GM18502 (cell line): ENCODE data around the gene CST6.
"Not testable (repeated sequence)": the region's sequence is repeated elsewhere in the genome, so short reads cannot be mapped to it uniquely, and the experiment has no call there.

Experiments used
- ATAC-seq: cut with Tn5 transposase; IDR thresholded peaks from one replicate; pipeline ENCODE4 v1.9.1; 2021; ENCODE audit warnings: mild to moderate bottlenecking; ENCODE audit not compliant: unreplicated experiment, poor library complexity

The CST6 gene

DNA sequence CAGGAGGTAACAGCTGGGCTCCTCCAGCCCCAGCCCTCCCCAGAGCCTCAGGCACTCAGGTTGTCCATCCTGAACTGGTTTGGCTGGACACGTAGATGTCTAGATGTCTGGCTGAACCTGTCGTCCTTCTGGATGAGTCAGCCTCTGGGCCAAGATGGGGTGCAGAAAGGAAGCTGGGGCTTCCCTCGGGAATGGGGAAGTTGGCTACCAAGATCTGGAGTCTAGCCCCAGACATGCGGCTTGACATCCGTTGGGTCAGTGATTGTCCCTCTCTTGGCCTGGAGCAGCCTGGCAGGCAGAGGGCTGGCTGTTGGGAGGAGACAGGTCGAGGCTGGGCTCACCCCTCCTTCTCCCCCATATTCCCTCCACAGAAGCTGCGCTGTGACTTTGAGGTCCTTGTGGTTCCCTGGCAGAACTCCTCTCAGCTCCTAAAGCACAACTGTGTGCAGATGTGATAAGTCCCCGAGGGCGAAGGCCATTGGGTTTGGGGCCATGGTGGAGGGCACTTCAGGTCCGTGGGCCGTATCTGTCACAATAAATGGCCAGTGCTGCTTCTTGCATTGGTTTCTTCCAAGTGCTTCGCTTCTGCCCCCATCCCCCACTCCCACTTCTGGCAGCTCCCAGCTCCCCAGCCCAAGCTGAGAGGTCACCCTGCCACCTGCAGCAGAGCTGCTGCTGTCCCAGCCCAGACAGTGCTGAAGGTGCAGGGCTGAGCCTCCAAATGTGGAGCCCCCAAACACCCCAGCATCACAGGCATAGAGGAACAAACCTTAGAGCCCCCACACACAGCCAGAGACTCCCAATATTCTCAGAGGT lies 1.3 kb downstream of the CST6 start:
- ATAC-seq = no peak

GRCh38 chr11:66013762-66014100 lies 1.9 kb downstream of the CST6 start:
- ATAC-seq = no peak

DNA sequence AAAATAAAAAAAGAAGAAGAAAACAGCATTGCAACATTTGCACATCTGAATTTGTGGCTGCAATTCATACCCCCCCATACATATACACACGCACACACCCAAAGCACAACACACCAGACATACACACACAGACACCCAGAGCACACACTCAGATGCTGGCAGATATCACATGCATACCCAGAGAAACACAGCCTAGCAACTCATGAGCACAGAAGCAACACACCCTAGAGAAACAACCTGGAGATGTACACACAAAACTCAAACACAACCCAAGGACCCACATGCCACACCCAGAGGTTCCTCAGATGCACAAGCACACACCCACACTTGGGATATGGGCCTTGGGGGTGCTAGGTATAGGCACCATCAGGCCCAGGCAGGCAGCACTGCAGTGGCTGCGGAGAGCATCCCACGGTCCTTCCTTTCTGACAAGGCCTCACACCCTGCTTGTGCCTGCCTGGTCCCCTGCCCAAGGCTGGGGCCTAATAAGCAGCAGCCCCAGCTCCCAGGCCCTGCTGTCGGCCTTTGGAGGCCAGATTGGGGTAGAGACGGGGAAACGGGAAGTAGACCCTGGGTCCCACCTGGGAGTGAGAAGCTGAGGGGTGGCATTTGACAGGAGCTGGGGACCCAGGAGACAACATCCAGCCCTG lies 3.1 kb downstream of the CST6 start:
- ATAC-seq = no peak

GRCh38 chr11:66015454-66015881 lies 3.7 kb downstream of the CST6 start:
- no peak for ATAC-seq

DNA sequence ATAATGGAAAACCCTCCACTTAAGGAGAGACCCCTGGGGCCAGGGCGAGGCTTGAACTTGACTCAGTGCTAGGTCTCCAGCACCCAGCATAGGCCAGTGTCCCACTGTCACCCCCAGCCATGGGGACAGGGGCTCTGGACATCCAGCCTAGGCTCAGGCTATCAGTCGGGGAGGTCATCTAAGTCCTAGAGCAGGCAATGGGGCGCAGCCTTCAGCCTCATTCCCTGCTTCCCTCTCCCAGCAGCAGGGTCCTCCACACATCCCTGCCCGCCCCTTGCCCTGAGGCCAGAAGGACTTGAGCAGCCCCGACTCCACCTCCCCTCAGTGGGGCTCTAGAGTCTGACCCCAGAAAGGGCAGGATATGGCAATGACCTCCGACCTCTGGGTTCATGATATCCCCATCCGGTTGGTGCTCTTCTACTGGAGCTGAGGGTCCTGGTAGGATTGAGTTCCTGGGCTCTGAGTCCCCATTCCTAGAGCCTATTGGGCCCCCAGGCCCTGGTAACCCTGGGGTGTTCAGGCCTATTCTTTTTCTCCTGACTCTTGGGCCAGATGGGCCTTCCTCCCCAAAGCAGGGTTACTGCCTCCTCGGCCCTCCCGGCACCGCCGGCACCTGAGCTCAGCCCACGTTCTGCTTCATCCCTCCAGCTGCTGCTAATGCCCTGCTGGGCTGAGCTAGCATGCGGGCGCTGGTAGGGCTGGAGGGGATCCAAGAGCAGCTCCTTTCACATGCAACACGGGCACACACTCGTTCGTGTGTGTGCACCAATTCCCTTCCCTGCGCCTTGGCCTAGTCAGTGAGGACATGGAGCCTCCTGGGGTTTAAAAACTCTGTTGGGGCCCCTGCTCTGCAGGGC lies 4.4 kb downstream of the CST6 start:
- ATAC-seq = no peak

DNA sequence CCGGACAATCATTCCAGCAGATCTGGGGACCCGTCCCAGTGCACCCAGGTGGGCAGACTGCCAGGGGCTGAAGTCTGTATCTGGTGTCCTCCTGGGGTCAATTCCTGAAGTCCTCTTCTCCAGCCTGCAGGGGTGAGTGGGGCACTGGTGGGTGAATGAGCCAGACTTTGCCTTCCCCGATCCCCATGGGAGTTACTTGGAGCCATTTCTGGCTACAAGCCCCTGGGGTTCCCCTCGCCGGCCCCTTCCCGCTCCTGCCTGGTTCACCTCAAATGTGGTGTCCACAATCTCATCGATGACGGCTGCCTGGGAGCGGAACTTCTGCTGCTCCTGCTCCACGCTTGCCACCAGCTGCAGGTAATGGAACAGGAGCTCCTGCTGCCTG lies 5.0 kb downstream of the CST6 start:
- ATAC-seq = no peak

DNA sequence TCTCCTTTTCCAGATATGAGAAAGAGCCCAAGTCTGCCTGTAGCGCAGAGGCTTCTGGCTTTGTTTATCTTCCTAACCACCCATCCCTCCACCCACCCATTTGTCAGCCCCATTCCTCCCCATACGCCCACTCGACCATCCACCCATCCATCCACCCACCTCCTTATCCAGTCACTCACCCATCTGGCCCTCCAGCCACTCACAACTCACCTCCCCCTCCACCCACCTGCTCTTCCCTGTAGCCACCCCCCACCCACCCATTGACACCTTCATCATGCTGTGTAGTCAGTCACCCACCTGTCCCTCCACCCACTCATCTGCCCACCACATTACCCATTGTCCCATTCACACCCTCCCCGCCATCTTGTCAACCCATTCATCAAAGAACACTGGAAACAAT lies 5.5 kb downstream of the CST6 start:
- ATAC-seq = no peak

DNA sequence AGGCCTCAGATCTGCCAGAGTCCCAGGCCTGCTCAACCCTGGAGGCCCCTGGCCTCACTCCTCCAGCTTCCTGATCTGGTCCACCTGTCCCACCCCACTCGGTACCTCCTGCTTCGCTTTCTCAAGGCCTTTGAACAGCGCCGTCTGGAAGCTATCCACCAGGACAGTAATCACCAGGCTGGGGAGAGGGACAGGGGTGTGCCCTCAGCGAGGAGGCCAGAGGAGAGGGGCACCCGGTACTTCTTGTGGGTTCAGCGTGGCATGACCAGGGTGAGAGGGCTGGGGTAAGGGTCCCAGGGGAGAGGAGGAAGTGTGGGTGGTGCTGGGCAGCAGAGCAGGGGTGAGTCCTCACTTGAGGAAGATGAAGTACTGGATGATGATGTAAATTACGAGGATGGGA lies 8.4 kb downstream of the CST6 start:
- ATAC-seq = no peak

- ATAC-seq = no peak
These were observed 9.0 kb downstream of the CST6 start for GRCh38 chr11:66020618-66021357.

GRCh38 chr11:66022401-66023185 lies 10.8 kb downstream of the CST6 start:
- no peak for ATAC-seq

DNA sequence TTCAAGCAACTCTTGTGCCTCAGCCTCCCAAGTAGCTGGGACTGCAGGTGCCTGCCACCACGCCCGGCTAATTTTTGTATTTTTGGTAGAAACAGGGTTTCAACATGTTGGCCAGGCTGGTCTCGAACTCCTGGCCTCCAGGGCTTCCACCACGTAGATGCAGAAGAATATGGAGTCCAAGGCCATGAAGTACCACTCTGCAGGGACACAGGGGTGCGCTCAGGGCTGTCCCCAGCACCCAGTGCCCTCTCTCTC lies 11.3 kb downstream of the CST6 start:
- not testable (repeated sequence) for ATAC-seq

DNA sequence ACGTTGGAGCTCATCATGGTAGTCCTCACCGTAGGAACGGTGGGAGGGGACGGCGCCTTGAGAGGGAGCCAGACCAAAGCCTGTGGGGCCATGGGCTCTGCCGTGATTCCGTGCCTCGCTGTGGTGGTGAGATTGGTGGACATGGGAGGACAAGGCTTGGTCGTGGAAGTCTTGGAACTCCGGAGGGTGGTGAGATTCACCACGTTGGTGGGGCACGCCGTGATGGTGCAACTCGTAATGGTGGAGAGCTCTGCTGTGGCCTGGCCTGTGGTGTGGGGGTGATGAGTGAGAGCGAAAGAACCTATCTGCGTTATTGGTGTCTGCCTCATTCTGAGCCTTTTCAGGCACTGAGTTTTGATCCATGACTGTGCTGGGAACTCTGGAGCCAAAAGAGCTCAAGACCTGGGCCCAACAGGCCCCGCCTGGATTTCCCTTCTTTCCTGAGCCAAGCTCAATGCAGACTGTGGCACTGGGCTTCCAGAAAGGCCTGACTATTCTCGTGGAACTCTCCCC lies 14.3 kb downstream of the CST6 start, which contains the start of gene CATSPER1:
TSS of gene CATSPER1 (minus strand) at position 463 of the 513 bp plus-strand sequence. CDS start at position 363, 100 bp downstream.
- ATAC-seq = no peak

GRCh38 chr11:66032957-66033735 lies 21.3 kb downstream of the CST6 start:
- ATAC-seq = no peak

GRCh38 chr11:66035653-66036333 lies 24.0 kb downstream of the CST6 start:
- ATAC-seq = no peak

- no peak for ATAC-seq
These were observed 24.5 kb downstream of the CST6 start for GRCh38 chr11:66036334-66036710.

DNA sequence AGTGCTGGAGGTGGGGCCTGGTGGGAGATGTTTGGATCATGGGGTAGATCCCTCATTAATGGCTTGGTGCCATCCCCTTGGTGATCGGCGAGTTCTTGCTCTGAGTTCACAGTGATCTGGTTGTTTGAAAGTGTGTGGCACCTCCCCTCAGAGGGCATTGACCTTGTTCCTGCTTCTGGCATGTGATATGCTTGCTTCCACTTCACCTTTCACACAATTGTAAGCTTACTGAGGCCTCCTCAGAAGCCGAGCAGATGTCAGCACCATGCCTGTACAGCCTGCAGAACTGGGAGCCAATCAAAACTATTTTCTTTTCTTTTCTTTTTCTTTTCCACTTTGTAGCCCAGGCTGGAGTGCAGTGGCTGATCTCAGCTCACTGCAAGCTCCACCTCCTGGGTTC lies 25.5 kb downstream of the CST6 start:
- no peak for ATAC-seq

GRCh38 chr11:66039765-66040164 lies 28.0 kb downstream of the CST6 start:
- ATAC-seq = no peak

DNA sequence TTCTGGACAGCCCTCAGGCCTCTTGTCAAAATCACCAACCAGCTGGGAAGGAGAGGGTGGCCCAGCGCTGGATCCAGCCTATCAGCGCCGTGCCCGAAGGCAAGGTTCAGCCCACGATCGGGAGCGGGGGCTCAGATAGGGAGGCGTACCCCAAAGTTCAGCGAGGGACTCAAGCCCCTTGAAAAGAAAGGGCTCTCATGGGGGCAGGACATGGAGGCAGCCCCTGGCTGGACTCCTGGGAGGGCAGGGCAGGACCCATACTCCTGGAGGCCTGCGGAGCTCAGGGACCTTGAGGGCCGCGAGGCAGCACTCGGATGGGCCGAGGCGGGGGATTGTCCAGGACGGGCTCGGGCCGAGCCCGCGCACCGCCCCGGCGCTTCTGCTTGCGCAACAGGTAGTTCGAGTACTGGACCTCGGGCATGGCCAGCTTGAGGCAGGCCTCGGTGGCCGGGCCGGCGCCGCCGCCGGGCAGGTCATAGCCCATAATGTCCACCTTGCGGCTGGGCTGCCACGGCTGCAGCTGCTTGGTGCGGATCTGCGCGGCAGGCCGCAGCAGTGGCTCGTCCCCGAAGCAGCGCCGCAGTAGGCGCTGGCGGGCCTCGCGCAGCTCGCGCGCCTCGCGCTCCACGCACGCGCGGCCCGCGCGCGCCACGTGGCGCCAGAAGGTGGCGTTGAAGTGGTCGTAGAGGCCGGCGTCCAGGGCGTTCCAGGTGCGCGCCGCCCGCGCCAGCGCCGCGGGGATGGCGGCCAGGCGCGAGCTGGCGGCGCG lies 30.6 kb downstream of the CST6 start:
- no peak for ATAC-seq
